T47D (cell line): Measurements from ENCODE around the gene NDC1.
"Not testable (repeated sequence)": the region's sequence is repeated elsewhere in the genome, so short reads cannot be mapped to it uniquely, and the experiment has no call there.

Experiments used
- DNase-seq, 2 experiments: peaks; one replicate each; pipeline versions ENCODE4 v3.0.0 to v3.0.0-alpha.2; 2011 to 2012; ENCODE audit warnings: low read depth in 1 of 2, low spot score in 1 of 2
- JUND ChIP-seq: IDR thresholded peaks from 2 replicates; pipeline ENCODE4 v1.6.1; 2012; ENCODE audit warnings: low read depth
- in situ Hi-C: cut with HindIII; loops from 2 replicates; pipeline ENCODE4 v1.10.0; 2016; ENCODE audit warnings: low sequenced_read_pairs, low pct_unique_long_range_greater_than_20kb

The NDC1 gene

DNA sequence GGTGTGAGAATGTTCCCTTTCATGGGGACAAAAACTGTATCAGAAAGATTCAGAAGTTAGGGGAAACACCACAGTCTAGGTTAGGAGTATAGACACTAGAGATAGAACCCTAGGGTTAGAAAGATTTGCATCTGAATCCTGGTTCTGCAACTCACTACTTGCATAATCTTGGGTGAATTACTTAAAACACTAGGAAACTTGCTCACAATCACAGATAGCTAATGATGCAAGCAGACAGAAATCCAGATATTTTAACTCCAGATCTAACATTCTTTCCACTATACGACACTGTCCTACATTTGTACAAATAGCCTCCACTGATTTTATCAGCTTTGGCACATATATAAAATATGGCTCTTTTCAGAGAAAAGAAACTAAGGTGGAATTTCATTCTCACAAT lies 68.3 kb downstream of the NDC1 start:
- TF ChIP-seq JUND: no peak
- in situ Hi-C loops: no loop called here
- DNase-seq: no peak

DNA sequence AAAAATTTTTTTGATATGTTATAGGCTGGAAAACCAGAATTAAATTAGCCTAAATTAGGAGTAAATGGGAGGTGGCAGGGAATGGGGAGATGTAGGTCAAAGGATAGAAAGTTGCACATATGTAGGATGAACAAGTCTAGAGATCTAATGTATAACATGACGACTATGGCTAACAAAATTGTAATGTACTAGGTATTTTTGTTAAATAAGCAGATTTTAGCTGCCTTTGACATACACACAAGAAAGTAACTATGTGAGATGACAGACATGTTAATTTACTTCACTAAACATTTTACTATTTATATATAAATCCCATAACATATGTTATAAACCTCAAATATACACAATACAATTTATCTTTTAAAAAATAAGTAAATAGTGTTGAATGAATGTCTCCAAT lies 68.9 kb downstream of the NDC1 start:
- in situ Hi-C loops: no loop called here
- no peak for DNase-seq
- TF ChIP-seq JUND: no peak

DNA sequence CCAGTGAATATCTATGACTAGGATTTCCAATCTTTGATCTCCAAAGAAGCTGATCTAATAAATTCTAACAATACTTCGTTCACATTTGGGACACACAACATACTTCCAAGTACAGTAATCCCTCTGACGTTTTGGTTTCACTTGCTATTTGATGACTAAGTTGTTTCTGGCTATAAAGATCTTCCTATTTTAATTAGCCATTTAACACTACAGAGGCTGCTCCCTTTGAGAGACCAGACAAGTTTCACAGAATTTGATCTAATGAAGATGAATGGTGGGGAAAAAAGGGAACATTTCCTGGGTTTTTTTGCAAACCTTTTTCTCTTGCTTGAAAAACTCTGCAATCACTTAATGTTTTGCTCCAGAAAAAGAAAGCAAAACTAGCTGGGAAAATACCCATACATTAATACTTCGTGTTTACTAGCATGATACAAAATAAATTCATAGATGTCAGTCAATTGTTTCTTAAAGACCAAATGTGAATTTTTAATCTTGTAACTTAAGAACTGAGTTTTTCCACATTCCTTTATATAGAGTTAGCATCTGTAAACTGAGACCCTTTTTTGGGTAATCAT lies 71.2 kb downstream of the NDC1 start:
- no peak for DNase-seq
- in situ Hi-C loops: no loop called here
- TF ChIP-seq JUND: no peak

DNA sequence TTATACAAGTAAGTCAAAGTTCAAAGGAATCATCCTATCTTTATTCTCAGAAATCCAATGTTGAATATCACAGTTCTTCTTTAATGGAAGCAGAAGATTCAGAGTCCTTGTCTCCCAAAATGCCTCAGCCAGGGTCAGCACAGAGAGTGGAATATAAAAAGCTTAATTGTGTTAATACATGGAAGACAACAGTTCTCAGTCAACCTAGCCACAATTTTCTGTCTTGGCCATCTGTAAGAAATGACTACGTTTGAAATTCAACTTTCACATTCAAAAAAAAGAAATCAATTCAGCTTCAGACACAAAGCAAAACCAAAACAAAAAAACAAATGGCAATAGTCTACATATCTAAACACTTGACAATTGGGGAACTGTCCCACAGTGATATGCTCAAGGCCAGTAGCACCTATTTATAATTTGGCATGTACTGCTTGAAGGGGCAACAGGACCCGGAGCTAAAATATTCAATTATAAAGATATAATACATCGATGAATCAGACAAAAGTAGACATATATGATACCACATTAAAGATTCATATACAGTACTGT lies 71.8 kb downstream of the NDC1 start:
- no peak for DNase-seq
- no peak for TF ChIP-seq JUND
- in situ Hi-C loops: no loop called here

DNA sequence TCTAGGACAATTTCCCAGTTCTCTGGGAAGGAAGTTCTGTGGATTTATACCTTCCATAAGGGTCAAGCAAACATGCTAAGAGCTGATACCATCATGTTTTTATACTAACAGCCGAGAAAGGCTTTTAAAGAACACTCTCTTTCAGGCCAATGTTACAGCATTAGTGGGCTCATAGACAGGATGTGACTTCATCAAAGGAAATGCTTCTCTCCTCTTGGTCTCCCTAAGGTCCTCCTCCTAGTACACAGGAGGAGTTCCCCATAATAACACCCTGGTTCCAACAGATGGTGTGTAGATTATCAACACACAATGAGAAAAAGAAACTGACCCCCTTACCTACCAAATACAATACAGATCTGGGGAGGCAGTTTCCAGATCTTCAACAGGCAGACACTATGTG lies 72.4 kb downstream of the NDC1 start:
- no peak for DNase-seq
- in situ Hi-C loops: no loop called here
- TF ChIP-seq JUND: no peak

DNA sequence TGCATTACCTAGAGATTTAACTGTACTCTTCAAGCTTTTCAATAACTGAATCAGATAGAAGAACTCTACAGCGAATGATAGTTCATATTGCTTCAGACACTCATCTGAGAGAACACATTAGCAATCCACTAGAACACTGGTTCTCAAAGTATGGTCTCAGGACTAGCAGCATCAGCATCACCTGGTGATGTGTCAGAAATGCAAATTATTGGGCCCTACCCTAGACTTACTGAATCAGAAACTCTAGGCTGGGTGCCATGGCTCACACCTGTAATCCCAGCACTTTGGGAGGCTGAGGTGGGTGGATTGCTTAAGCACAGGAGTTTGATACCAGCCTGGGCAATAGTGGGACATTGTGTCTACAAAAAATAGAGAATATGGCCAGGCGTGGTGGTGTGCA lies 74.2 kb downstream of the NDC1 start:
- DNase-seq: no peak
- in situ Hi-C loops: no loop called here
- no peak for TF ChIP-seq JUND

DNA sequence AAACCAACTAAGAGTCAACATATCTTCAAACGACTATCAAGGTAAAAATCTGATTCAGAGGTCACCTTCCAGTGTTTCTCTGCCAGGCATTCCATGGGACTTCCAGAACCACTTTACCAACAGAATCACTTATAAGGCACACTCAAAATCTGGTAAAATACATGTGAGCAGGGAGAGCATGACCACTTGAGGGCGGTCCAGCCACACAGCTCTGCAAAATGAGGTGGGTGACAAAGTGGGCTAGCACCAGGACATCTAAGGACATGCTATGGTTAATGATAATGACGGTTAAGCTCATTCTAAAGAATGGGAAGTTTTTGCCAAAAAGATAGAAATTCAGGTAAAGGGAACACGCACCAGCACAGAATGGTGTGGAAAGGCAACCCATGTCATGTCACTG lies 74.6 kb downstream of the NDC1 start:
- TF ChIP-seq JUND: no peak
- in situ Hi-C loops: no loop called here
- DNase-seq: no peak

DNA sequence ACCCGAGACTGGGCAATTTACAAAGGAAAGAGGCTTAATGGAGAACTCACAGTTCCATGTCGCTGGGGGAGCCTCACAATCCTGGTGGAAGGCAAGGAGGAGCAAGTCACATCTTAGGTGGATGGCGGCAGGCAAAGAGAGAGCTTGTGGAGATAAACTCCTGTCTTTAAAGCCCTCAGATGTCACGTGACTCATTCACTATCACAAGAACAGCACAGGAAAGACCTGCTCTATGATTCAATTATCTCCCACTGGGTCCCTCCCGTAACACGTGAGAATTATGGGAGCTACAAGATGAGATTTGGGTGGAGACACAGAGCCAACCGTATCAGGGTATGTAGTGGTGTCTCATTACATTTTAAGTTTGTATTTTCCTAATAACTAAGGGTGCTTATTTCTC lies 77.6 kb downstream of the NDC1 start:
- in situ Hi-C loops: not testable (repeated sequence)

DNA sequence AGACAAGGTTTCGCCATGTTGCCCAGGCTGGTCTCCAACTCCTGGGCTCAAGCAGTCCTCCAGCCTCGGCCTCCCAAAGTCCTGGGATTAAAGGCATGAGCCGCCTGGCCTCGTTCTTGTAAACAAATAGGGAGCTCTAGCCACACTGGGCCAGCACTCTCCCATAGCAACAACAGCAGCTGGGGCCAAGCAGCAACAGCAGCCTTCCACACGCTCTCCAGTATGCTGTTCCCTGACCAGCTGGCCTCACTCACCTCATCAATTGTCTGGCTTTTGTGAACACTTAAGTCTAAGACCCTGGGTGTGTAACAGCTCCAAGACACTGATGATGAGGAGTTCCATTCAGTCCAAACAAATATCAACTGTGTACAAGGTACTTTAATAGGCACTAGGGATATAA lies 82.2 kb downstream of the NDC1 start:
- no peak for TF ChIP-seq JUND
- DNase-seq: no peak
- in situ Hi-C loops: no loop called here

More for the DNA sequence above, 77.6 kb downstream of the NDC1 start:
- not testable (repeated sequence) for DNase-seq

DNA sequence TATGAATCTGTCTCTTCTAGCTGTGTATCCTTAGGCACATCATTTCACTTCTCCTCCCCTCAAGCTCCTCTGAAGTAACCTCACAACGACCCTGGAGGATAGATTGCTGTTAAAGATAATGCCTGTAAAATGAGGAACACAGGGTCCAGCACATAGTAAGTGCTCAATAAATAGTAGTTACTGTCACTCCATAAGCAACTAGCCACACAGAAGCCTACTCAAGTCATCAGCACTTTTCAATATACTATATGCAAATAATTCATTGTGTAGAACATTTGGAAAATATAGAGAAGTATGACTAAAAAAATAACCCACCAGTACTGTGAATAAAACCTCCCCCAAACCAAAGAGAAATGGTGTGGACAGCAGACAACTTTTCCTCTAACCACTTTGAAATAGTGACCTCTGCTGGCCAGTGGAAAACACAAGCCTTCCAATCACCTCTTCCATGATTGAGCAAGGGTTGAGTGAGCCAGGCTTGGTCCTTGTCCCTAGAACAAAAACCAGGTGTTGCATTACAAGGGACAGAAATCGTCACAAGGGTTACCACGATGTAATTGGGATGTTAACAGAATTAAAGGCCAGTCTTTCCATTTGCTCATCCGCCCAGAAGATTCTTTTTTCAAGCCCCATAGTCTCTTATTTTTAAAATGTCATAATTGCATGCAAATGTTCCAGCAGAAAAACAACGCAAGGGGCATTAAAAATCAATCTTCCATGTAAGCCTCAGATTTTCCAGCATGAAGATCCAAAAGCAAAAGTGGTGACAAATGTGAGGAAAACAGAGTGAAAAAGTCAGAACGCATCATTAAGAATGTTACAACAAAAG lies 83.4 kb downstream of the NDC1 start:
- in situ Hi-C loops: no loop called here
- no peak for TF ChIP-seq JUND
- peak in 1 of 2 experiments; percentile 57 for DNase-seq

DNA sequence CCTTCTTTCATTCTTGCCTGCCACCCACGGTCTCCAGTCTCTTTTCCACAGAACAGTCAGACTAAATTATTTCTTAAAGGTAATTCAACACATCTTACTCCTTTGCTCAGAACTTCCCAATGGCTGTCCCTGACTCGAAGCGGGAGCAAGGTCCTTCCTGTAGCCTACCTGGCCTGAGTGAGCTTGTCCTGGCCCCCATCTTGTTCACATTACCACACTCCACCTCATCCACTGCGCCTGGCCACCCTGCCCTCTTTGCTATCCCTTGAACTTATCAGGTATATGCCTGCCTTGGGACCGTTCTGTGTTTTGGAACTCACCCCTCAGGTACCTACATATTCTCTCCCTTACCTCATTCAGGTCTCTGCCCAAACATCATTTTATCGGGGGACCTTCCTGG lies 85.8 kb downstream of the NDC1 start:
- in situ Hi-C loops: no loop called here
- DNase-seq: no peak
- no peak for TF ChIP-seq JUND

DNA sequence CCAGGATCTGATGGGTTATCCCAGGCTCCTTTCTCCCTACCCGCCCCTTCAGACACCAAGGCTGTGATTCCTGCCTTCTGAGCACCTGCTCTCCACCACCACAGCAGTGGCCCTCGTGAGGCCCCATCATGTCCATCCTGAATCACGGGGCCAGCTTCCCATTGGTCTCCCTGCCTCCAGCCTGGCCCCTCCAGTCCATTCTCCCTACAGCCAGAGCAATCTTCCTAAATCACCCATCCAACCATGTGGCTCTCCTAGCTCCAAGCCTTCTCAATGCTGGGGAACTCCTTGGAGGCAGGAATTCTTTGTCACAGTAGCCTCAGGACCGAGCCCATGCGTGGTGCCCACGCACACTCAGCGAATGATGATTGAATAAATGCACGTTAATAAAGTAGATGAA lies 90.3 kb downstream of the NDC1 start:
- TF ChIP-seq JUND: no peak
- no peak for DNase-seq
- in situ Hi-C loops: no loop called here

DNA sequence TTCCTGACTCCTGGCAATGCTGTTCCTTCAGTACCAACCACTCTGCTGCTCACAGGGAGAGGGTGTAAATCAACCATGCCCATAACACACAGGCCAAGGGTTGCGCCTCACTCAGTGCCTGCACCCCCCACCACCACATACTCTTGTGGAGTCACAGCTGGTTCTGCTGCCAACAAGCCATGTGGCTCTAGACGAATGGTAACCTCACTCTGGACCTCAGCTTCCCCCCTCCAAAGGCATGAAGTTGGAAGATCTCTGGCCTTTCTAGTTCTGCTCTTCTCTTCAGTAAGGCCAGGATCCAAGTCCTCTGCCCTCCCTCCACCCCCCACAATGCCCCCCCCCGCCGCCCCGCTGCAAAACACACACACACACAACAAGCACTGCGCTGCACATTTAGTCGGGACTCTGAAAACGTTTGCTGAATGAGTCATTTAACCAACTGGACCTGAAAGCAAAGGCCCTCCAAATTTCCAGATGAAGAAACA lies 97.4 kb downstream of the NDC1 start:
- TF ChIP-seq JUND: no peak
- in situ Hi-C loops: no loop called here
- no peak for DNase-seq

DNA sequence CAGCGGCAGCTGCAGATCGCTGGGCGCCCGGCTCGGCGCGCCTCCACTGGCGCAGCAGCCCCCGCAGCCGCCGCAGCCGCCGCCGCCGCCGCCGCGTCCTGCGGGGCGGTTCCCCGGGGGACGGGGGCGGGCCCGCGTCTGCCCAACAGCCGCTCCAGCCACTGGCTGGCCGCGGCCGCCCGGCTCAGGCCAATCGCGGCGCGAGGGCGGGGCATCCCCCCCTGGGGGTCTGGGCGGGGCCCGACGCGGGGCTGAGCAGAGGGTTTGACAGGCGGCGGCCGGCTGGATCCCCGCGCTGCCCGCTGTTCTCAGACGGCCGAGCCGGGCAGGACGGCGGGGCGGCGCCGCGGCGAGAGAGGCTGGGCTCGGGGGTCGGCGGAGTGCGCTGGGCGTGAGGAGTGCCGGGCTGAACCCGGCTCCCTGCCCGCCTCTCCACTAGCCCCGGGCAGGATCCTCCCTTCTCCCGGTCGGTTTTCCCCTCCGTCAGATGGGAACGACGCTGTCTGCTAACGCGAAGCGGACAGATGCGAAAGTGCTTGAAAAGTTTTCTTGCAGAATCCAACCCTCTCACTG lies 98.9 kb downstream of the NDC1 start, which contains the start of gene GLIS1:
TSS of gene GLIS1 (minus strand) at position 56 of the 573 bp plus-strand sequence. CDS start 1,100 bp downstream, outside the sequence.
- peak; percentile 84 to 94 for DNase-seq
- in situ Hi-C loops: no loop called here
- TF ChIP-seq JUND: no peak
